Hepatocyte (in vitro differentiated cells): ENCODE results near the gene PDP2.

ENCODE experiments used
- EZH2 ChIP-seq: fragments of 200-600 bp; sonication (generic); IDR thresholded peaks from 2 replicates; pipeline ENCODE4 v1.6.1; 2016; ENCODE audit warnings: antibody characterized with exemption, mild to moderate bottlenecking, borderline replicate concordance
- EZH2phosphoT487 ChIP-seq: fragments of 200-600 bp; sonication (generic); IDR thresholded peaks from one replicate; pipeline ENCODE4 v1.6.1; 2018; ENCODE audit warnings: antibody characterized with exemption, mild to moderate bottlenecking, low read depth, moderate library complexity; ENCODE audit not compliant: unreplicated experiment, severe bottlenecking
- TF ChIP-seq, protein P1 (sequence below): fragments of 200-600 bp; sonication (generic); IDR thresholded peaks from 2 replicates; pipeline ENCODE4 v1.5.1; 2016; ENCODE audit warnings: antibody characterized with exemption, mild to moderate bottlenecking; ENCODE audit not compliant: poor library complexity

DNA sequence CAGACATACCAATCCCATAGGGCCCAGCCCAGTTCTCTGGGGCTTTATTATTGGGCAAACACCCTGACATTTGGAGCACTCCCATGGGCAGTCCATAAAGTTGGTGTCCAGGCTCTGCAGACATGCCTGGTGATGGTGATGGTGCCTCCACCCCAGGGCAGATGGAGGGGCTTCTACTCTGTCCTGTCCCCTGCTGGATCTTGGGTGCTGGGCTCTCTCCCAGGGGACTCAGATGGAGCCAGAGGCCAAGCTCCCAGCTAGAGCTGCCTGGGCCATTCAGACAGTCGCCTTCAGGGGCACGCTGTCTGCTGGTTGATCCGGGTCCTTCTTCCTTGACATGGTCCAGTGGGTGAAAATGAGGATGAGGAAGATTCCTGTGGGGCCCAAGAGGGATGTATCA, 27.8 kb downstream of the PDP2 start:
- TF ChIP-seq, protein P1, sequence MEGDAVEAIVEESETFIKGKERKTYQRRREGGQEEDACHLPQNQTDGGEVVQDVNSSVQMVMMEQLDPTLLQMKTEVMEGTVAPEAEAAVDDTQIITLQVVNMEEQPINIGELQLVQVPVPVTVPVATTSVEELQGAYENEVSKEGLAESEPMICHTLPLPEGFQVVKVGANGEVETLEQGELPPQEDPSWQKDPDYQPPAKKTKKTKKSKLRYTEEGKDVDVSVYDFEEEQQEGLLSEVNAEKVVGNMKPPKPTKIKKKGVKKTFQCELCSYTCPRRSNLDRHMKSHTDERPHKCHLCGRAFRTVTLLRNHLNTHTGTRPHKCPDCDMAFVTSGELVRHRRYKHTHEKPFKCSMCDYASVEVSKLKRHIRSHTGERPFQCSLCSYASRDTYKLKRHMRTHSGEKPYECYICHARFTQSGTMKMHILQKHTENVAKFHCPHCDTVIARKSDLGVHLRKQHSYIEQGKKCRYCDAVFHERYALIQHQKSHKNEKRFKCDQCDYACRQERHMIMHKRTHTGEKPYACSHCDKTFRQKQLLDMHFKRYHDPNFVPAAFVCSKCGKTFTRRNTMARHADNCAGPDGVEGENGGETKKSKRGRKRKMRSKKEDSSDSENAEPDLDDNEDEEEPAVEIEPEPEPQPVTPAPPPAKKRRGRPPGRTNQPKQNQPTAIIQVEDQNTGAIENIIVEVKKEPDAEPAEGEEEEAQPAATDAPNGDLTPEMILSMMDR = no peak
- TF ChIP-seq EZH2phosphoT487 (no peak), EZH2 (no peak)
